Stimulated activated CD4-positive, alpha-beta T cell treated with anti-CD3 and anti-CD28 coated beads, Interleukin-2, amount 100 ng/mL, for 24 hours (primary cell): ENCODE data around the gene ST8SIA6.
"Not testable (repeated sequence)": the region's sequence is repeated elsewhere in the genome, so short reads cannot be mapped to it uniquely, and the experiment has no call there.

ENCODE experiments used
- DNase-seq, 2 donors: peaks; one replicate each; pipeline ENCODE4 v3.0.0-alpha.2; 2020

Gene ST8SIA6

GRCh38 chr10:17456032-17456548, 1.7 kb upstream of the ST8SIA6 start:
- no peak for DNase-seq

GRCh38 chr10:17455015-17455520, 673 bp upstream of the ST8SIA6 start:
- DNase-seq = no peak

DNA sequence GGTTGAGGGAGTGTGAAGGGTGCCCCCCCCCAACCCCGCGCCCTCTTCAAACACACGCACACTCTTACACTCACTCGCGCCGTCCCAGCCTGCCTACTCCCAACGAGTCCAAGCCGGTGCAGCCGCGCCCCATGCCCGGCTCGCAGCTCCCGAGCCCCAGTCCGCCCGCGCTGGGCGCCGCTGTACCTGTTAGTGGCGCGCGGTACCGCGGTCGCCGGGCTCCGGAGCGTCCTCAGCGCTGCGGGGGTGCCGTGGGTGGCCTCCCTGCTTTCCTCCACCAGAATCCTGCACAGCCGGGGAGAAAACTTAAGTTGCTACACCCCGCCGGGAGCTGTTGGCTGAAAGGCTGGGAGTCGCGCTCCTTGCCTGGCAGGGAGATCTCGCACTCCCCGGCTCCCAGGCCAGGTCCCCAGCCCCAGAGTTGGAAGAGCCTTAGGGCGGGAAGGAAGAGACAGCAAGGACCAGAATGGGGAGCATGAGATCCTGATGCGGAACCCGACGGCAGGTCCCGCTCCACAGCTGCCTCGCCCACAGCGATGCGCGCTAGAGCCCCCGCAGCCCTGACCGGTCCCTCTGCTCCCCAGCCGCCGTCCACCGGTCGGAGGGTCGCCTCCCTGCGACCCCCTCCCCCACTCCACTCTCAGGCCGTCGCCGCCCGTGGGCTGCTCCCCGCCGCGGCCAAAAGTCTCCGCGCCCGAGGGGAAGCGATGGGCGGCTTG, 863 bp downstream of the ST8SIA6 start:
- DNase-seq = peak; percentile 44 to 59

DNA sequence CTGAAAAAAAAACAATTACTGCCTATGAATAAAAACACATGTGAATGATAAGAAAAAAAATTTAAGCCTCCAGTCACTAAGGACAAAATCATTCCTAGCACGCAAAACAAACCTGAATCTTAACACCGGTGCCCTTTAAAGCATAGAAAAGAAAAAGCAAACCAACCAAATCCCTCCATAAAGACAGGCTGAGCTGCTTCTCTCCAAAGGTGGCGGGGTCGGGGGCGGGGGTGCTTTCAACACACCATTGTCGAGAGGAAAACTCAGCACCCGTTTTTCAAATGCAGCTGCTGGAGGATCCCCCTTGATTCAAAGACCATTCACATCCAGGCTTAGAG, 1.4 kb downstream of the ST8SIA6 start:
- DNase-seq = no peak

GRCh38 chr10:17452060-17452841, 2.1 kb downstream of the ST8SIA6 start:
- no peak for DNase-seq

DNA sequence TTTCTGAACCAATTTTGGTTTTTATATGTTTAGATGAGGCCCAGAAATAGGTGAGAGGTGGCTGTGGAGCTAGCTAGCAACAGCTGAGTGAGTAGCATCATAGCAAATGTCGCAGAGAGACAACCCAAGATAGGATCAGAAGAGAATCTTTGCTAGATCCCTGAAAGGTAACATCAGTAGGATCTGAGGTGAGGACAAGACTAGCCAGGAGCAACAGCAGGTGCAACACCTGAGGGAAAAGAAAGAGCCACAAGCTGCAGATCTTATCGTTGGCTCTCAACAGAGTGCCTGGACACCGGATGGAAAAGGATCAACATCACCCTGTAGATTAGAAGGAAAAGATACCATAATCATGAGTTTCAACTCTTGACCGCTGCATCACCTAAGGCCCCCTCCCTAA, 4.4 kb downstream of the ST8SIA6 start:
- no peak for DNase-seq

GRCh38 chr10:17445400-17445998, 8.9 kb downstream of the ST8SIA6 start:
- DNase-seq = no peak

GRCh38 chr10:17444388-17444714, 10.0 kb downstream of the ST8SIA6 start:
- DNase-seq = no peak

DNA sequence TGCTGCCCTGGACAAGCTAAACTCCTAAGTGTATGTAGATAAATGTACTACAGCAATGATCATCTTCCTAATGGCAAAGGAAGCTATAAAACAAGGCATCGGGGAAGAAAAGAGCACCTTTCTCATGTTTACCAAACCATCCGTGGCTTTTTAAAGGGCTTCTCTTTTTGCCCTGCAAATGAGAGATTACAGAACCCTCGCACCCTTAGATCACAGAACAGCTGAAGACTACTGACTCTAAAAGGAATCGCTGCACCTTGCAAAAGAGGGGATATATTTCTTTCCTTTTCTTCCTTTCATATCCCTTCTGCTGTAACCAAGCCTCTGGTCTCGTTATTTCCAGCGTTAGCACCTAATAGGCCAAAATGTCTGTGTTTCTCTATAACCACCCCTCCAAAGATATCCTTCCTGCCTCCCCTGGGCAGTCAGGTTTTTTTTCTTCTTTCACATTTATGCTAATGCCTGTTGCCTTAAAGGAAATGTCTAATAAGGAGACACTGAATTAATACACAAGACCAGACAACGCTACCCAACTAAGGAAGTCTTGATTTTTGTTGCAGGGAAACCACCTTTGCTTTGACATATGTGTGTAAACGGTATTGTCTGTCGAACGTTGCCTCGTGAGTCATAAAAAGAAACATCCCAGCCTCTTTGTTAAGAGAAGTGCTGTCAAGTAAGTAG, 10.5 kb downstream of the ST8SIA6 start:
- no peak for DNase-seq

DNA sequence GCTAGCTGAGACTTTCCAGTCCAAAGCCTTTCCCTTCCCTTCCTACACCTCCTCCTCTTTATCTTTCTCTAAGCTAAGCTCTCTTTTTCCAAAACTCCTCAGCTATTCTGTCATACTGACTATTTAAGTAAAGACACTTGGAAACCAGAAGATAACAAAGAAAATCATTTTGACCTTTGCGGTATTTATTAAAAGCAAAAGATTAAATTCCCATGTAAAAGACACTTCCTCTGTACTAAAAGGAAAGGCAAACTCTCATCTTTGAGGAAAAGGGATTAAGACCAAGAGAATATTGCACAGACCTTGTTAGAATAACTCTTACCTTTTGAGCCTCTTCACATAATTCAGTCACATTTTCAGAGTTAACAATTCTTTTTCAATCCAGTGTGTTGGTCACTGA, 15.8 kb downstream of the ST8SIA6 start:
- DNase-seq = no peak

- DNase-seq = not testable (repeated sequence)
Observed at GRCh38 chr10:17436578-17436977, 17.8 kb downstream of the ST8SIA6 start.

GRCh38 chr10:17435953-17436352, 18.4 kb downstream of the ST8SIA6 start:
- DNase-seq = no peak

GRCh38 chr10:17435187-17435586, 19.2 kb downstream of the ST8SIA6 start:
- DNase-seq = no peak

DNA sequence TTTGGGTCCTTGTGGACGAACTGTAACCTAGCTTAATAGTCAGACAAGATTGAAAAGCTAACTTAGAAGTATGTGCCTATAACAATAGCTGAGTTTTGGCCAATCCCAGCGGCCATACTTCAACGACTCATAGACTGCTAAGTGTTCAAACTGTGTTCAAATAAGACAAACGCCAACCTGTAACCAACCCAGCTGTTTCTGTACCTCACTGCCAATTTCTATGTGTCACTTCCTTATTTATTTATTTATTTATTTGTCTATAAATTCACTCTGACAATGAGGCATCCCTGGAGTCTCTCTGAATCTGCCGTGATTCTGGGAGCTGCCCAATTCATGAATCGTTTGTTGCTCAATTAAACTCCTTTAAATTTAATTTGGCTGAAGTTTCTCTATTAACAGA, 21.7 kb downstream of the ST8SIA6 start:
- DNase-seq = no peak

GRCh38 chr10:17431871-17432311, 22.5 kb downstream of the ST8SIA6 start:
- DNase-seq = no peak

DNA sequence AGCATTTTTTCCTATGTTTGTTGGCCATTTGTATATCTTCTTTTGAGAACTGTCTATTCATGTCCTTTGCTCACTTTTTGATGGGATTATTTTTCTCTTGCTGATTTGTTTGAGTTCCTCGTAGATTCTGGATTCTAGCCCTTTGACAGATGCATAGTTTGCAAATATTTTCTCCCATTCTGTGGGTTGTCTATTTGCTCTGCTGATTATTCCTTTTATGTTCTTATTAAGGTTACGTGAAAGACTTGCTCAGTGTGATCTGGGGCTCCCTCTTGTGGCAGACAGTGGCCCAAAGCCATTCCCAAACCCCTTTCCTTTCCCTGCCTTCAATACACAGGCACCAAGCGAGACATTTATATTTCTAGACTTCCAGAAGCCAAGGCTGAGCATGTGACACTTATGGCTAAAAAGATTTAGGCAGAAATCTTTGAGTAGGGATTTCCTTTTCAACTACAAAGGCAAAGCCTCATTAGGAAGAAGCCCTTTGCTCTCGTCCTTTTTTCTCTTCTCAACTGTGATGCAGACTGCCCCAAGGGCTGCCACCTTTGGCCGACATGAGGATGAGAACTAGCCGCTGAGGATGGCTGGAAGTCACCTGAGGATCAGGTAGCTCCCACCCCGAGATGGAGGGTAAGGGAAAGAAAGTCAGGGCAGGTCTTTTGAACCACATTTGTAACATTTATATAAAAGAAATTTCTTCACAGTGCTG, 23.6 kb downstream of the ST8SIA6 start:
- DNase-seq = peak; percentile 71 to 75

GRCh38 chr10:17429490-17429889, 24.9 kb downstream of the ST8SIA6 start:
- DNase-seq = no peak

- DNase-seq = peak; percentile 57 to 59
Observed at GRCh38 chr10:17428351-17429097, 25.9 kb downstream of the ST8SIA6 start.

- no peak for DNase-seq
Observed at GRCh38 chr10:17427666-17428350, 26.6 kb downstream of the ST8SIA6 start.

DNA sequence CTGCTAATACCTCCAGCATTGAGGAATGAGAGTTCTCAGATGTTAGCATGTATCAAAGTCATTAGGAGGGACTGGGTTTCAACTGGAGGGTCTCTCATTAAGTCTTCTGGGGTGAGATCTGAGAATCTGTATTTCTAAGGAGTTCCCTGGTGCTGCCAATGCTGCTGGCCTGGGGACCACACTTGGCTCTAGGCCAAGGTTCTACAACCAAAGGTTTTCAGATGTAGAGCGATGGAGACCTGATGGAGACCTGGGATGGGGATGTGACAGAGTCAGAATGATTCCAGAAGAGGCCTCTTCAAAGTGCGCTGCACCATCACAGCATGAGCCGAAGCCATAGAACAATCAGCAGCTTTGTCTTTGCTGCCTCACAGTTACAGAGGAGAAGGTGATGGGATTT, 27.2 kb downstream of the ST8SIA6 start:
- no peak for DNase-seq

DNA sequence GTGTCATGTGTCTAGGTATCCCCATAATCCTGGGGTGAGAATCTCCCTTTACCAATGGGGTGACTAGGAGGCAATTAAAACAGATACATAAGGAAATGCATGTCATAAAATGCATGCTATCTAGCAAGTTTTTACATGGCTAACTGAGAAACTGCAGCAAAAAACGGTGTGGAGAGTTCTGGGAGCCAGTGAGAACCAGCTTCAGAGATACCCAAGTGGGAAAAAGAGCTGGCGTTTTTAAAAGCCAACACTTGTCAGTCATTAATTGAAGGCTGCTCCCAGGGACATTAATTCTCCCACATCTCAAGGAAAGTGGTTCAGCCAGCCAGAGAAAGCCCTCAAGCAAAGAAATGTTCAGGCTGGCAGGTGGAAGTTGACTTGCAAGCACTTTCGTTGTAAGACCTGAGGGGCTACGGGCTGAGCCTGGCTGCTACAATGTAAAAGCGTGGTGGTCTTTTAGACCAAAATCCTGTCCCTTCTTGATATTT, 28.1 kb downstream of the ST8SIA6 start:
- DNase-seq = no peak
